Astrocyte (in vitro differentiated cells and primary cell): ENCODE measurements around the gene ALB. TPM values are rescaled to one million over a fixed set of nuclear protein-coding genes. Genes with fewer than 3 reads are reported as not detected.
A peak's percentile ranks its signal among the peaks of the same experiment; 100 is the strongest.

ENCODE experiments used
- DNase-seq: peaks from one replicate; pipeline ENCODE4 v3.0.0-alpha.2; 2010; ENCODE audit warnings: low read depth
- FAIRE-seq: peaks from 2 replicates; lab custom pipeline; 2011; peaks lifted over from hg19 to GRCh38; lab: Jason Lieb, UNC
- H2AFZ ChIP-seq: 2 replicates; pipeline ENCODE4 v1.6.0; 2012; ENCODE audit warnings: low read depth, low read length, inconsistent platforms
- H3K27ac ChIP-seq: 2 replicates; pipeline ENCODE4 v1.5.1; 2011; ENCODE audit warnings: low read depth, low read length, inconsistent platforms
- H3K27me3 ChIP-seq: 2 replicates; pipeline ENCODE4 v1.6.0; 2011; ENCODE audit warnings: low read length, inconsistent platforms; ENCODE audit not compliant: insufficient read depth
- H3K36me3 ChIP-seq: 2 replicates; pipeline ENCODE4 v1.5.1; 2011; ENCODE audit warnings: low read length, inconsistent platforms; ENCODE audit not compliant: insufficient read depth
- H3K4me1 ChIP-seq: 2 replicates; pipeline ENCODE4 v1.5.1; 2011; ENCODE audit warnings: low read length, inconsistent platforms; ENCODE audit not compliant: insufficient read depth
- H3K4me2 ChIP-seq: 2 replicates; pipeline ENCODE4 v1.6.0; 2012; ENCODE audit warnings: low read length, inconsistent platforms
- H3K4me3 ChIP-seq: 2 replicates; pipeline ENCODE4 v1.5.1; 2011; ENCODE audit warnings: low read depth, mild to moderate bottlenecking, low read length, inconsistent platforms; ENCODE audit not compliant: insufficient read depth
- H3K79me2 ChIP-seq: 2 replicates; pipeline ENCODE4 v1.6.0; 2012; ENCODE audit warnings: mild to moderate bottlenecking, low read length, inconsistent platforms; ENCODE audit not compliant: insufficient read depth
- H3K9ac ChIP-seq: 2 replicates; pipeline ENCODE4 v1.6.0; 2012; ENCODE audit warnings: mild to moderate bottlenecking, low read length, inconsistent platforms
- H3K9me3 ChIP-seq: 2 replicates; pipeline ENCODE4 v1.5.1; 2012; ENCODE audit warnings: low read depth, mild to moderate bottlenecking, low read length, inconsistent platforms; ENCODE audit not compliant: insufficient read depth
- H4K20me1 ChIP-seq: 2 replicates; pipeline ENCODE4 v1.6.0; 2012; ENCODE audit warnings: low read length, inconsistent platforms; ENCODE audit not compliant: insufficient read depth
- H3K27ac Mint-ChIP-seq: one replicate; pipeline ENCODE4 v1.8.0; 2021; ENCODE audit warnings: mild to moderate bottlenecking, mixed read lengths; ENCODE audit not compliant: unreplicated experiment
- H3K27me3 Mint-ChIP-seq: one replicate; pipeline ENCODE4 v1.8.0; 2021; ENCODE audit warnings: low read depth, mixed read lengths; ENCODE audit not compliant: unreplicated experiment
- H3K36me3 Mint-ChIP-seq: one replicate; pipeline ENCODE4 v1.8.0; 2021; ENCODE audit warnings: low read depth, mixed read lengths; ENCODE audit not compliant: unreplicated experiment
- H3K4me1 Mint-ChIP-seq: one replicate; pipeline ENCODE4 v1.8.0; 2021; ENCODE audit warnings: low read depth, mixed read lengths; ENCODE audit not compliant: unreplicated experiment
- H3K4me3 Mint-ChIP-seq: one replicate; pipeline ENCODE4 v1.8.0; 2021; ENCODE audit warnings: mild to moderate bottlenecking, moderate library complexity, mixed read lengths; ENCODE audit not compliant: unreplicated experiment
- H3K9me3 Mint-ChIP-seq: one replicate; pipeline ENCODE4 v1.8.0; 2021; ENCODE audit warnings: mild to moderate bottlenecking, mixed read lengths; ENCODE audit not compliant: unreplicated experiment
- CTCF ChIP-seq: IDR thresholded peaks from 2 replicates; pipeline ENCODE4 v1.5.1; 2011; ENCODE audit warnings: low read depth, mild to moderate bottlenecking, inconsistent platforms, low read length, moderate library complexity; ENCODE audit not compliant: insufficient read depth
- EZH2 ChIP-seq: IDR thresholded peaks from 2 replicates; pipeline ENCODE4 v1.6.1; 2012; ENCODE audit warnings: mild to moderate bottlenecking, low read length, inconsistent platforms; ENCODE audit not compliant: insufficient read depth
- total RNA-seq: library from RNA; stranded (reverse); gene quantifications from 2 replicates; pipeline ENCODE4 v1.2.1, GENCODE V29; 2021

Gene ALB
- total RNA-seq, 1 donor from 2014 or later: not detected

- H3K27ac Mint-ChIP-seq: no peak overlapping the region
- Histone ChIP-seq H3K9ac (no peak overlapping the region), H4K20me1 (no peaks in the 10 kb centered on the region), H3K27me3 (no peaks in the 10 kb centered on the region), H3K9me3 (no peaks in the 10 kb centered on the region), H3K79me2 (no peaks in the 10 kb centered on the region), H3K4me1 (peaks cover 14% of the 10 kb centered on the region), H2AFZ (no peak overlapping the region), H3K27ac (no peak overlapping the region), H3K36me3 (no peaks in the 10 kb centered on the region), H3K4me3 (no peak overlapping the region), H3K4me2 (no peak overlapping the region)
- DNase-seq (no peak), FAIRE-seq (no peak)
- no peak for TF ChIP-seq CTCF
- TF ChIP-seq EZH2: no peak
- peaks cover 20% of the 10 kb centered on the region for H3K4me1 Mint-ChIP-seq
- peaks cover 3% of the 10 kb centered on the region for H3K27me3 Mint-ChIP-seq
- no peaks in the 10 kb centered on the region for H3K36me3 Mint-ChIP-seq
- no peaks in the 10 kb centered on the region for H3K9me3 Mint-ChIP-seq
- no peak overlapping the region for H3K4me3 Mint-ChIP-seq
Observed at GRCh38 chr4:73445383-73446335, 41.6 kb downstream of the ALB start.

- no peaks in the 10 kb centered on the region for H3K27me3 ChIP-seq
- TF ChIP-seq EZH2 (no peak), CTCF (peak; percentile 81)
- H4K20me1 ChIP-seq: no peaks in the 10 kb centered on the region
- Mint-ChIP-seq H3K27ac (no peak overlapping the region), H3K36me3 (no peaks in the 10 kb centered on the region), H3K9me3 (no peaks in the 10 kb centered on the region), H3K4me1 (peaks cover 24% of the 10 kb centered on the region), H3K4me3 (no peak overlapping the region), H3K27me3 (peaks cover 3% of the 10 kb centered on the region)
- no peak overlapping the region for H3K9ac ChIP-seq
- no peak overlapping the region for H3K4me3 ChIP-seq
- H3K36me3 ChIP-seq: no peaks in the 10 kb centered on the region
- no peaks in the 10 kb centered on the region for H3K9me3 ChIP-seq
- H3K79me2 ChIP-seq: no peaks in the 10 kb centered on the region
- FAIRE-seq (no peak), DNase-seq (peak; percentile 26)
- no peak overlapping the region for H3K4me2 ChIP-seq
- peaks cover 21% of the 10 kb centered on the region for H3K4me1 ChIP-seq
- no peak overlapping the region for H2AFZ ChIP-seq
- no peak overlapping the region for H3K27ac ChIP-seq
Observed at GRCh38 chr4:73446336-73446938, 42.4 kb downstream of the ALB start.
